HCT116 (cell line): ENCODE results near the gene CHRNA7. TPM values are rescaled to one million over a fixed set of nuclear protein-coding genes. Genes with fewer than 3 reads are reported as not detected.

Source experiments
- ATAC-seq: fragments of 200-7000 bp; cut with Tn5 transposase; 2 replicates; pipeline ENCODE4 v1.9.1; 2020; ENCODE audit warnings: mild to moderate bottlenecking, moderate library complexity
- BruUV-seq: library from RNA; stranded (reverse); fragments of 400-500 nt; replicated peaks from 2 replicates; lab custom pipeline; 2021; lab: Mats Ljungman, UMichigan
- CTCF ChIA-PET: fragments of 300-600 bp; sonication (Branson Sonifier 250); formaldehyde crosslinking; loops from one replicate; lab custom pipeline; 2021; ENCODE audit warnings: antibody characterized with exemption; lab: Charles Lee
- POLR2A ChIA-PET: fragments of 300-600, 350-600 bp; sonication (Branson Sonifier 250); formaldehyde crosslinking; loops from one replicate; lab custom pipeline; 2021; ENCODE audit warnings: antibody characterized with exemption; lab: Charles Lee
- RAD21 ChIA-PET, 2 experiments: fragments of 300-600 bp; sonication (Branson Sonifier 250); formaldehyde crosslinking; loops; one replicate each; lab custom pipeline; 2023; ENCODE audit warnings: low total read pairs in 2 of 2; ENCODE audit not compliant: uncharacterized antibody in 2 of 2, unreplicated experiment in 2 of 2, low non-redundant PET in 1 of 2; lab: Charles Lee
- DNase-seq: peaks from one replicate; pipeline ENCODE4 v3.0.0-alpha.2; 2010; ENCODE audit warnings: low read depth, low spot score
- H2AFZ ChIP-seq: fragments of 200-600 bp; shearing (Covaris generic), sonication (generic); 2 replicates; pipeline ENCODE4 v1.6.1; 2017; ENCODE audit warnings: low read depth, mixed run types, mixed read lengths, antibody characterized with exemption, low read length; ENCODE audit not compliant: poor library complexity, severe bottlenecking
- H3K27ac ChIP-seq: 2 replicates; pipeline ENCODE4 v1.5.1; 2012; ENCODE audit warnings: low read depth, low read length
- H3K27me3 ChIP-seq: fragments of 200-600 bp; sonication (generic); 2 replicates; pipeline ENCODE4 v1.6.1; 2016; ENCODE audit warnings: mixed run types, low read length, mixed read lengths; ENCODE audit not compliant: insufficient read depth
- H3K36me3 ChIP-seq, 2 experiments: fragments of 200-500 bp in 1 of 2; fragments of 200-600 bp in 1 of 2; sonication (Bioruptor generic) in 1 of 2; sonication (generic) in 1 of 2; 2 replicates each; pipeline versions ENCODE4 v1.5.1 to v1.6.1; 2014 to 2016; ENCODE audit warnings: low read length in 2 of 2, inconsistent platforms in 1 of 2, mixed read lengths in 1 of 2, mixed run types in 1 of 2; ENCODE audit not compliant: insufficient read depth in 2 of 2, control insufficient read depth in 1 of 2
- H3K4me1 ChIP-seq, 2 experiments: fragments of 200-600 bp in 1 of 2; sonication (generic) in 1 of 2; 2 replicates each; pipeline versions ENCODE4 v1.5.1 to v1.6.1; 2012 to 2017; ENCODE audit warnings: low read length in 2 of 2, inconsistent platforms in 1 of 2, mild to moderate bottlenecking in 1 of 2, mixed read lengths in 1 of 2, mixed run types in 1 of 2, moderate library complexity in 1 of 2; ENCODE audit not compliant: insufficient read depth in 2 of 2, control insufficient read depth in 1 of 2
- H3K4me2 ChIP-seq: fragments of 200-600 bp; sonication (generic); 2 replicates; pipeline ENCODE4 v1.6.1; 2017; ENCODE audit warnings: mixed run types, low read length, mixed read lengths
- H3K4me3 ChIP-seq, 2 experiments: fragments of 200-600 bp in 1 of 2; sonication (generic) in 1 of 2; replicated peaks in 1 of 2; 2 replicates each; pipeline ENCODE4 v1.5.1; 2011 to 2016; ENCODE audit warnings: low read length in 2 of 2, control low read depth in 1 of 2, low read depth in 1 of 2, mild to moderate bottlenecking in 1 of 2, mixed read lengths in 1 of 2, mixed run types in 1 of 2
- H3K79me2 ChIP-seq: fragments of 200-600 bp; sonication (generic); 2 replicates; pipeline ENCODE4 v1.6.1; 2017; ENCODE audit warnings: mild to moderate bottlenecking, mixed run types, low read length, moderate library complexity, mixed read lengths; ENCODE audit not compliant: insufficient read depth
- H3K9ac ChIP-seq: fragments of 200-600 bp; sonication (generic); 2 replicates; pipeline ENCODE4 v1.6.1; 2016; ENCODE audit warnings: low read length, mixed read lengths
- H3K9me2 ChIP-seq: fragments of 200-600 bp; sonication (generic), shearing (Covaris generic); 2 replicates; pipeline ENCODE4 v1.6.1; 2017; ENCODE audit warnings: mixed run types, mild to moderate bottlenecking, moderate library complexity; ENCODE audit not compliant: insufficient read depth
- H3K9me3 ChIP-seq, 2 experiments: fragments of 200-500 bp in 1 of 2; fragments of 200-600 bp in 1 of 2; sonication (Bioruptor generic) in 1 of 2; sonication (generic) in 1 of 2; 2 replicates each; pipeline ENCODE4 v1.6.1; 2014 to 2017; ENCODE audit warnings: low read length in 2 of 2, mixed read lengths in 2 of 2, inconsistent platforms in 1 of 2, low read depth in 1 of 2, mild to moderate bottlenecking in 1 of 2, mixed run types in 1 of 2, moderate library complexity in 1 of 2; ENCODE audit not compliant: control insufficient read depth in 1 of 2, insufficient read depth in 1 of 2
- H4K20me1 ChIP-seq: fragments of 200-600 bp; sonication (generic), shearing (Covaris generic); 2 replicates; pipeline ENCODE4 v1.6.1; 2017; ENCODE audit warnings: mixed run types, mild to moderate bottlenecking, moderate library complexity; ENCODE audit not compliant: insufficient read depth
- CBX3 ChIP-seq: IDR thresholded peaks from 2 replicates; pipeline ENCODE4 v1.6.1; 2012; ENCODE audit warnings: low read depth
- CEBPB ChIP-seq: IDR thresholded peaks from 2 replicates; pipeline ENCODE4 v1.6.1; 2012; ENCODE audit warnings: low read depth
- EGR1 ChIP-seq: IDR thresholded peaks from 2 replicates; pipeline ENCODE4 v1.6.1; 2012; ENCODE audit warnings: low read depth
- ELF1 ChIP-seq: IDR thresholded peaks from 2 replicates; pipeline ENCODE4 v1.6.1; 2012; ENCODE audit warnings: low read depth, borderline replicate concordance
- EZH2 ChIP-seq: fragments of 200-600 bp; sonication (generic); IDR thresholded peaks from 2 replicates; pipeline ENCODE4 v1.6.1; 2017; ENCODE audit warnings: antibody characterized with exemption, mixed run types
- EZH2phosphoT487 ChIP-seq: fragments of 200-600 bp; IDR thresholded peaks from 2 replicates; pipeline ENCODE4 v1.6.1; 2018; ENCODE audit warnings: antibody characterized with exemption, borderline replicate concordance
- FOSL1 ChIP-seq: IDR thresholded peaks from 2 replicates; pipeline ENCODE4 v1.6.1; 2012; ENCODE audit warnings: low read depth
- JUND ChIP-seq: IDR thresholded peaks from 2 replicates; pipeline ENCODE4 v1.6.1; 2012
- POLR2A ChIP-seq: IDR thresholded peaks from 2 replicates; pipeline ENCODE4 v1.7.0; 2011; ENCODE audit warnings: borderline replicate concordance; ENCODE audit not compliant: insufficient read depth, insufficient read length; ENCODE audit errors: extremely low read depth
- POLR2AphosphoS5 ChIP-seq: IDR thresholded peaks from 2 replicates; pipeline ENCODE4 v1.6.1; 2011; ENCODE audit warnings: mild to moderate bottlenecking, low read depth, low read length, moderate library complexity
- RAD21 ChIP-seq: IDR thresholded peaks from 2 replicates; pipeline ENCODE4 v1.6.1; 2012; ENCODE audit warnings: low read depth, mild to moderate bottlenecking
- SP1 ChIP-seq: IDR thresholded peaks from 2 replicates; pipeline ENCODE4 v1.6.1; 2012; ENCODE audit warnings: low read depth
- TCF7L2 ChIP-seq: IDR thresholded peaks from 2 replicates; pipeline ENCODE4 v1.7.0; 2011; ENCODE audit warnings: borderline replicate concordance, inconsistent platforms; ENCODE audit not compliant: insufficient read depth, insufficient read length; ENCODE audit errors: extremely low read depth
- YY1 ChIP-seq: IDR thresholded peaks from 2 replicates; pipeline ENCODE4 v1.6.1; 2011; ENCODE audit warnings: low read length, low read depth, moderate library complexity, mild to moderate bottlenecking; ENCODE audit not compliant: insufficient replicate concordance; ENCODE audit errors: extremely low read depth
- ZFX ChIP-seq: fragments of 450-650 bp; IDR thresholded peaks from 2 replicates; pipeline ENCODE4 v1.6.1; 2017
- ZNF274 ChIP-seq: fragments of 200-500 bp; sonication (Bioruptor generic); IDR thresholded peaks from 2 replicates; pipeline ENCODE4 v1.6.1; 2014; ENCODE audit warnings: mild to moderate bottlenecking, low read depth, low read length, inconsistent platforms
- intact Hi-C: fragments of 100-400 bp; cut with micrococcal nuclease; formaldehyde crosslinking; loops from 2 replicates; pipeline ENCODE4 v1.10.0; 2022
- total RNA-seq: library from RNA; stranded (reverse); gene quantifications from one replicate; pipeline ENCODE4 v1.2.1, GENCODE V29; 2021; ENCODE audit not compliant: unreplicated experiment
- TF ChIP-seq, protein P1 (sequence below), 3 experiments: fragments of 200-600 bp in 1 of 3; sonication (generic) in 1 of 3; IDR thresholded peaks in 2 of 3; conservative IDR thresholded peaks in 1 of 3; 2 replicates each; pipeline ENCODE4 v1.5.1; 2012 to 2017; ENCODE audit warnings: low read depth in 2 of 3, low read length in 2 of 3, antibody characterized with exemption in 1 of 3, borderline replicate concordance in 1 of 3, control low read depth in 1 of 3, mild to moderate bottlenecking in 1 of 3, mixed read lengths in 1 of 3, mixed run types in 1 of 3, moderate library complexity in 1 of 3; ENCODE audit not compliant: insufficient read depth in 1 of 3
- TF ChIP-seq, protein P2 (sequence below): IDR thresholded peaks from 2 replicates; pipeline ENCODE4 v1.6.1; 2012
- TF ChIP-seq, protein P3 (sequence below): IDR thresholded peaks from 2 replicates; pipeline ENCODE4 v1.6.1; 2012; ENCODE audit warnings: low read depth
- TF ChIP-seq, protein P4 (sequence below): IDR thresholded peaks from 2 replicates; pipeline ENCODE4 v1.6.1; 2012

The CHRNA7 gene
- total RNA-seq, 1 experiment from 2014 or later = 6.8 TPM

DNA sequence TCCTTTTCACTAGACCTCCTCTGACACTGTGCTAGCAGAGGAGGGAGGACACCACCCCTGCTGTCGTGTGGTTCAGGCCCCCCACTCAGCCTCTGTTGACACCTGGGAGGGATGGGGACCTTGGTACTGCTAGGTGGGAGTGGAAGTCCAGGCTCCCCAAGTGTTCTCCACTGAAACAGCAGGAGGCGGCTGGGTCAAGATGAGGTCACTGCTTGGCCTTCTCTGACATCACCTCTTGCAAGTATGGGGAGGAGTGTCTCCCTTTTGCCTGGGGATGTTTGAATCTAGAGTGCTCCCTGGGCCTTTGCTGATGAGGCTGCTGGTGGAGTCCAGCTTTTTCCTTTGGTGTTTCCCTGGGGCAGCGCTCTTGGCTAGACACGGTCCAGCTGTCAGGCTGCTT lies 101.5 kb downstream of the CHRNA7 start:
- no peaks in the 10 kb centered on the region for H3K9me2 ChIP-seq
- H3K27me3 ChIP-seq = no peaks in the 10 kb centered on the region
- no peak overlapping the region for H3K4me2 ChIP-seq
- ChIA-PET POLR2A (no interaction called here), RAD21 (no interaction called here), CTCF (interaction anchor here (1.1 kb wide), 1 partner anchor 11 kb away, joined by 3 read pairs; no protein-coding TSS in a partner anchor)
- H3K9ac ChIP-seq = no peak overlapping the region
- ATAC-seq (no peak), DNase-seq (no peak)
- no peak overlapping the region for H2AFZ ChIP-seq
- no peaks in the 10 kb centered on the region for H3K79me2 ChIP-seq
- TF ChIP-seq ZFX (no peak), FOSL1 (no peak), EZH2 (no peak), EZH2phosphoT487 (no peak), SP1 (no peak), RAD21 (no peak), POLR2A (no peak), CEBPB (no peak), JUND (no peak), YY1 (no peak), ELF1 (no peak), ZNF274 (no peak), TCF7L2 (no peak), EGR1 (no peak), CBX3 (no peak), POLR2AphosphoS5 (no peak)
- TF ChIP-seq, protein P1, sequence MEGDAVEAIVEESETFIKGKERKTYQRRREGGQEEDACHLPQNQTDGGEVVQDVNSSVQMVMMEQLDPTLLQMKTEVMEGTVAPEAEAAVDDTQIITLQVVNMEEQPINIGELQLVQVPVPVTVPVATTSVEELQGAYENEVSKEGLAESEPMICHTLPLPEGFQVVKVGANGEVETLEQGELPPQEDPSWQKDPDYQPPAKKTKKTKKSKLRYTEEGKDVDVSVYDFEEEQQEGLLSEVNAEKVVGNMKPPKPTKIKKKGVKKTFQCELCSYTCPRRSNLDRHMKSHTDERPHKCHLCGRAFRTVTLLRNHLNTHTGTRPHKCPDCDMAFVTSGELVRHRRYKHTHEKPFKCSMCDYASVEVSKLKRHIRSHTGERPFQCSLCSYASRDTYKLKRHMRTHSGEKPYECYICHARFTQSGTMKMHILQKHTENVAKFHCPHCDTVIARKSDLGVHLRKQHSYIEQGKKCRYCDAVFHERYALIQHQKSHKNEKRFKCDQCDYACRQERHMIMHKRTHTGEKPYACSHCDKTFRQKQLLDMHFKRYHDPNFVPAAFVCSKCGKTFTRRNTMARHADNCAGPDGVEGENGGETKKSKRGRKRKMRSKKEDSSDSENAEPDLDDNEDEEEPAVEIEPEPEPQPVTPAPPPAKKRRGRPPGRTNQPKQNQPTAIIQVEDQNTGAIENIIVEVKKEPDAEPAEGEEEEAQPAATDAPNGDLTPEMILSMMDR (IDR thresholded peaks at IDR 0.05 in 2 of 3, conservative IDR thresholded peaks at IDR 0.05 in 1 of 3; ENCODE audit: borderline replicate concordance in 1 of 3, insufficient read depth in 1 of 3, low read depth in 2 of 3, low read length in 2 of 3) = no peak
- TF ChIP-seq, protein P2, sequence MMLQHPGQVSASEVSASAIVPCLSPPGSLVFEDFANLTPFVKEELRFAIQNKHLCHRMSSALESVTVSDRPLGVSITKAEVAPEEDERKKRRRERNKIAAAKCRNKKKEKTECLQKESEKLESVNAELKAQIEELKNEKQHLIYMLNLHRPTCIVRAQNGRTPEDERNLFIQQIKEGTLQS = no peak
- TF ChIP-seq, protein P3, sequence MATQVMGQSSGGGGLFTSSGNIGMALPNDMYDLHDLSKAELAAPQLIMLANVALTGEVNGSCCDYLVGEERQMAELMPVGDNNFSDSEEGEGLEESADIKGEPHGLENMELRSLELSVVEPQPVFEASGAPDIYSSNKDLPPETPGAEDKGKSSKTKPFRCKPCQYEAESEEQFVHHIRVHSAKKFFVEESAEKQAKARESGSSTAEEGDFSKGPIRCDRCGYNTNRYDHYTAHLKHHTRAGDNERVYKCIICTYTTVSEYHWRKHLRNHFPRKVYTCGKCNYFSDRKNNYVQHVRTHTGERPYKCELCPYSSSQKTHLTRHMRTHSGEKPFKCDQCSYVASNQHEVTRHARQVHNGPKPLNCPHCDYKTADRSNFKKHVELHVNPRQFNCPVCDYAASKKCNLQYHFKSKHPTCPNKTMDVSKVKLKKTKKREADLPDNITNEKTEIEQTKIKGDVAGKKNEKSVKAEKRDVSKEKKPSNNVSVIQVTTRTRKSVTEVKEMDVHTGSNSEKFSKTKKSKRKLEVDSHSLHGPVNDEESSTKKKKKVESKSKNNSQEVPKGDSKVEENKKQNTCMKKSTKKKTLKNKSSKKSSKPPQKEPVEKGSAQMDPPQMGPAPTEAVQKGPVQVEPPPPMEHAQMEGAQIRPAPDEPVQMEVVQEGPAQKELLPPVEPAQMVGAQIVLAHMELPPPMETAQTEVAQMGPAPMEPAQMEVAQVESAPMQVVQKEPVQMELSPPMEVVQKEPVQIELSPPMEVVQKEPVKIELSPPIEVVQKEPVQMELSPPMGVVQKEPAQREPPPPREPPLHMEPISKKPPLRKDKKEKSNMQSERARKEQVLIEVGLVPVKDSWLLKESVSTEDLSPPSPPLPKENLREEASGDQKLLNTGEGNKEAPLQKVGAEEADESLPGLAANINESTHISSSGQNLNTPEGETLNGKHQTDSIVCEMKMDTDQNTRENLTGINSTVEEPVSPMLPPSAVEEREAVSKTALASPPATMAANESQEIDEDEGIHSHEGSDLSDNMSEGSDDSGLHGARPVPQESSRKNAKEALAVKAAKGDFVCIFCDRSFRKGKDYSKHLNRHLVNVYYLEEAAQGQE = no peak
- TF ChIP-seq, protein P4, sequence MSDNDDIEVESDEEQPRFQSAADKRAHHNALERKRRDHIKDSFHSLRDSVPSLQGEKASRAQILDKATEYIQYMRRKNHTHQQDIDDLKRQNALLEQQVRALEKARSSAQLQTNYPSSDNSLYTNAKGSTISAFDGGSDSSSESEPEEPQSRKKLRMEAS = no peak
- peaks cover 0 to 6% of the 10 kb centered on the region in 2 experiments; a peak in 1 of 4 replicates for H3K4me1 ChIP-seq
- no peak overlapping the region for H3K27ac ChIP-seq
- H3K9me3 ChIP-seq = no peaks in the 10 kb centered on the region
- intact Hi-C loops = no loop called here
- H4K20me1 ChIP-seq = no peaks in the 10 kb centered on the region
- H3K36me3 ChIP-seq = no peaks in the 10 kb centered on the region
- BruUV-seq = no TSS peak
- no peak overlapping the region for H3K4me3 ChIP-seq
